HG03565 (cell line): ENCODE data around the gene EVL.
A peak's percentile ranks its signal among the peaks of the same experiment; 100 is the strongest.

Source experiments
- ATAC-seq: cut with Tn5 transposase; IDR thresholded peaks from one replicate; pipeline ENCODE4 v1.9.1; 2021; ENCODE audit warnings: mild to moderate bottlenecking, moderate library complexity; ENCODE audit not compliant: unreplicated experiment

The EVL gene

DNA sequence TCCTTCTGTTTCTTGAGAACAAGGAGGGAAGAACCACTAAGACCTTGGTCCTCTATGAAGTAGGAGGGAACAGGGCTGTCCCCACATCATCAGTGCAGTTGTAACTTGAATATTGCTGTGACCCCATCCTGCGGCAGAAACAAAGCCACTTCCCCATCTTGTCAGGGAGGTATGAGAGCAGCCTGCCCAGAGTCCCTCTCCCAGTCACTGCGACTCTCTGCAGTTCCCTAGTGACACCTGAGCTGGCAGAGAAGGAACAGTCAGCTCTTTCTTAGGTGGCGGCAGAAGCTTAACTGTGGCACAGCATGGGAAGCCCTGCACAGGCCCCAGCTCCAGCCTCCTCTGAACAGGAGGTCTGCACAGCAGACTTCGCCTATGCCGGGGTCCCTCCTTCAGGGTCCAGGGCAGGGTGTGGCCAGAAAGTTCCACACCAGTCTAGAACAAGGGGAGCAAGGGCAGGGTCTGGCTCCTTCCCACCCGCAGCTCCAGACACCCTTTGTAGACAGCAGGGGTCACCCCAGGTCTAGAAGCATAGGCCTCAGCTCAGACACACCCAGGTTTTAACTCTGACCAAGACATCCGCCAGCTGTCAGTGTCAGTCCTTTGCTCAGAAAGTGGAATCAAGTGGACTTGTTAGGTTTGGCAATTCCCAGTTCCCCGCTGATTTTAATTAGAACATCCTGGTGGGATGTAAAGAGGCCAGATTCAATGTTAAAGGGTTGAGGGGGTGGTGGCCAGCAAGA is 57.4 kb downstream of the EVL start:
- ATAC-seq: no peak

DNA sequence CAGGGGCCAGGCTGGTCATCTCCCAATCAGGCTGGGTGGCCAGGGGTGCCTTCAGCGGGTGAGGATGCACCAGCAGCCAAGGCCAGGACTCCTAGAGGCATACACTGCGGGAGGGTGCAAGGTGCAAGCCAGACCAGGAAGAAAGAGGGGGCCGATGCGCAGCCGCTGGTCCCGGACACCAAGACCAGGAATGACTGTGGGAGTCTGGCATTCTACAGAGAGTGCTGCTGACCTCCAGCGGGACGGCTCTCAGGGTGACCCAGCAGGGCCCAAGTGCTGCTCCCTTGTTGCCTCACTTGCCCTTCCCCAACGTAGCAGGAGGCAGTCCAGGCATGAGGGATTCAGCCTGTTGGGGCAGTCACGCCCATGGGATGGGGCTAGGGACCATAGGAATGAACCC is 58.4 kb downstream of the EVL start:
- ATAC-seq: no peak

DNA sequence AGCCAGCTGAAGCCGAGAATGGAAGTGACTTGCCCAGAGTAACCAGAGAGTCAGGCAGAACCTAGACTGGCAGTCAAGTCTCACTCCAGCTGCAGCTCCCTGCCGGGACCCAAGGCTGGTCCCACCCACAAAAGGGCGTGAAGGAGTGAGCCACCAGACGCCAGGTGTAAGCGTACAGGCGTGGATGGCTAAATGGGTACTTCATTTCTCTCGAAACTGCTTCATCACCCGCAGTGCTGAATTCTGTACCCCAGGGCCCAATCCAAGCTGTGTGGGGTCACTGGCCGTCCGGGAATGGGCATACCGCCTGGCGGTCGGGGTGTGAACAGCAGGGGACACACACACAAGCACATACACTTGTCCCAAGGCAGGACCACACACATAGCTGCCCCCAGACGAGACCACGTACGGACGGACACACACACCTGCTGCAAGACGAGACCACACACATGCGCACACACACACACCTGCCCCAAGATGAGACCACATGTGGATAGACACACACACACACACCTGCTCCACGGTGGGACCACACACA is 59.4 kb downstream of the EVL start:
- no peak for ATAC-seq

DNA sequence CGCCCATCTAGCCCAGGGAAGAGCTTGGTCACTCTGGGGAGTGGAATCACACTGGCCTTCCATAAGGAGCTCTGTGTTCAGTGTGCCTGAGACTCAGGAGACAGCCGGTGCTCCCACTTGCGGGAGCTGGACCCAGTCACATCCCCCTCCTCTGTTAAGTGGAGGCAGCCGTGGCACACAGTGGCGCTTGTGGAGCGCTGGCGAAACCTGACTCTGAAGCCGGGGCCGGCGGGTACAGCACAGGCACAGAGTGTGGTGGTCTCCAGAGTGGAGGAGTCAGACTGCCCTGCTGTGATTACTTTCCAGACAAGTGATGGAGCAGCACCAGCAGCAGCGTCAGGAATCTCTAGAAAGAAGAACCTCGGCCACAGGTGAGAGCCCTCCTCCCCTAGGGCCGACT is 61.2 kb downstream of the EVL start:
- no peak for ATAC-seq

DNA sequence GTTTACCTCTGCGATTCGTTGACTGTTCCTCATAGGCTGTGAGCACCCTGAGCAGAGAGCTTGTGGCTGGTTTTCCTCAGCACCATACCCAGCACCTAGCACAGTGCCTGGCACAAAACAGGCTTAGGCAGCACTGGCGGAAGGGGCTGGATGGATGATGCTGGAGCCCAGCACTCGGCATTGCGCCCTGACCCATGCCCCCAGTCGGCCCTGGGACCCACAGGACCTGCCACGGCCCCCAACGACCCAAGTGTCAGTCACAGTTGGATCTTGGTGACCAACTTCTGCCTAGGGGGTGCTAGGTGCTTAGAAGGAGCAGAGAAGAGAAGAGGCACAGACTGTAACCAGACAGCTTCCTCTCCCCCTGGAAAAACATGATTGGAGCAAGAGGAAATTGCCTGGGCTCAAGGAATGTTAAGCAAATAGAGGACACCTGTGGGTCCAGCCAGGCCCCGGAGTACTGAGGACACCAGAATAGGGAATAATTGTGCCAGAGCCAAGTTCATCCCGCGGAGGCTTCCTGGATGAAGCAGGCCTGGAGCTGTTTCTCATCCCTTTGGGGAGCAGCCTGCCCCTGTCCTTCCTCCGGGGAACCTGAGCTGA is 62.7 kb downstream of the EVL start:
- no peak for ATAC-seq

DNA sequence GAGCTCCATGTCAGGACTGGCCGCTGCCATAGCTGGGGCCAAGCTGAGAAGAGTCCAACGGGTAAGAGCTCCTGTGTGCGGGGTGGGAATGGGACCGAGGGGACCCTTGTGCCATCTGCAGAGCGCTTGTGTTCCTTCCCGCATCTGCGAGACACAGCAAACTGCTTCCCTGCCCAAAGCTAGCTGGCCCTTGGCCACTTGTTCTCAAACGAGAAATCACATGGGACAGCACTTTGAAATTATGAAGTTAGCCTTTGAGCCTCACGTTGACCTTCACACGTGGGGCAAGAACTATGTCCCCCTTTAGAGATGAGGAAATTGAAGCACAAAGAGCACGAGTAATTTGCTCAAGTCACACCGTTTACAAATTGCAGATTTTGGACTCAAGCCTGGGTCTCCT is 63.5 kb downstream of the EVL start:
- ATAC-seq: no peak

DNA sequence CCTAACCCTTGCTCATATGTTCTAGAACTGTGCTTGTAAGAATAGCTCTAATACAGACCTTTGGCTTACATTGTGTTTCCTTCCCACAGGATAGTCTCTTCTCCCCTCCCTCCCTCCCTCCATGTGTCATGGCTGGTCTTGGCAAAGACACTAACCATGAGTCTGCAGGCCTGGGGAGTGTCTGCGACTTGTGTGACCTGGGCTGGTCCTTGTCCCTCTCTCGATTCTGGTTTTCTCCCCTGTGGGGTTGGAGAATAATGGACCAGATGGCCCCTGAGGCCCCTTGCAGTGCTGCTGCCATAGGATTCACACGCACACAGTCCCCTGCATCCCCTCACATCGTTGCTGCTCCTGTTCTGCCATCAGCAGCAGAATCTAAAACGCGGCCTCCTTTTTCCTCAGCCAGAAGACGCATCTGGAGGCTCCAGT is 64.0 kb downstream of the EVL start:
- ATAC-seq: no peak

DNA sequence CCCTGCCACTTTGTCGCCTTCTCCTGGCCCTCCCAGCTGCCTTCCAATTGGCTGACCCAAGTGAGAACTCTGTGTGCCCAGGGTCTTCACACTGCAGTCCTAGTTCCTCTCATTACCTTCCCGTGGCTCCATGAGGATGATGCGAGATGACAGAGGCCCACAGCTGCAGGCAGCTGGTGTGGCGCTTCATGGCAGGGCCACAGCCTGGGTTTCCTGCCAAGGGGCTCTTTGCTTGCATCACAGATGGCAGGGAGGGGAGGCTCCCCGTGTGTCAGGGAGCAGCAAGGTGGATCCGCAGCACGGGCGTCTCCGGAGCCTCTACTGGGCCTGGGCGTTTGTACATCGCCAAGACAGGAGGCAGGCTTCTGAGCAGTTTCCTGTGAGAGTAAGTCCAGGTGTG is 65.3 kb downstream of the EVL start:
- ATAC-seq: no peak

DNA sequence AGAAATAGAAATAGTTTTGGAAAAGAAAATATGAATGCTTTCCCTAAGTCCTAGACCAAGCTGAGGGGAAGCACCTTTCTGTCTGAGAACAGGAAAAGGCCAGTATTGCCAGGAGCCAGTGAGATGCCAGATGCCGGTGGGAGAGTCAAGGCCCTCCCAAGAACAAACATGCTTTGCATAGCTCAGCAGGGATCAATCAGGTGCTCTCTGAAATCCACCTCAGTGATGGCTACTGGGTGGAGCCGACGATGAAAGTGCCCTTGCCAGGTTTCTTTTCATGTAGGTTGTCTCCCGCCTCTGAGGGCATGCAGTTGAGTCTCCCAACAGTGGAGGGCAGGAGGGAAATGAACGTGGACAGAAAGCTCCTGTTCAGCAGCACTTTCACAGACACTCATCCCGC is 66.0 kb downstream of the EVL start:
- no peak for ATAC-seq

DNA sequence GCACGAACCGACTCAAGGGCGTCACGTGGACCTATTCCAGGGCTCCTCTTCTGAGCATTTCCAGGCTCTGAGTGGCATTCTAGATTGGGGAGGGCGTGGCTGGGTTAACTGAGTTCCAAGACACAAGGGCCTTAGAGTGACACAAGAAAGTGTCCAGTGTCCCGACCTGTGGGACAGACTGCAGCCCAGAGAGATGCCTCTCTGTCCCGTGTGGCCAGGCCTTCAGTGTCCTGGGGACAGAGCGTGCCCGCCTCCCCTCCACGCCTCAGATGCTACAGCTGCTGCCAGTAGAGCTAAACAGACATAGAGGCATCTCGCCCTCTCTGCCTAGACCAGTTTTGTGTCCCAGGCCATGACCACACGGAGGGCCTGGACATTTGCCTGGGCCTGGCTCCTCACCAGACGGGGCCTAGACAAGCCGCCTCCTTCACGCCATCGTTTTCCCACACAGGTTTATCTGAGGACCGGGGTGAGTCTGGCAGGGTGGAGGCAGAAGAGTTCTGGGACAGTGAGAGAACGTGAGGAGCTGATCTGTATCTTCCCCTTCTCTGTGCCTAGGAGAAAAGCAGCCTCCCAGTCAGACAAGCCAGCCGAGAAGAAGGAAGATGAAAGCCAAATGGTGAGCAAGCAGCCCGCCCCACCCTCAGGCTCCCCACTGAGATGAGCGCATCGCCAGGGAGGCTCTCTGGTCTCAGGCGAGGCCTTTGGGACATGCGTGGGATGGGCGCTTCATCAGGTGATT is 67.1 kb downstream of the EVL start:
- no peak for ATAC-seq

DNA sequence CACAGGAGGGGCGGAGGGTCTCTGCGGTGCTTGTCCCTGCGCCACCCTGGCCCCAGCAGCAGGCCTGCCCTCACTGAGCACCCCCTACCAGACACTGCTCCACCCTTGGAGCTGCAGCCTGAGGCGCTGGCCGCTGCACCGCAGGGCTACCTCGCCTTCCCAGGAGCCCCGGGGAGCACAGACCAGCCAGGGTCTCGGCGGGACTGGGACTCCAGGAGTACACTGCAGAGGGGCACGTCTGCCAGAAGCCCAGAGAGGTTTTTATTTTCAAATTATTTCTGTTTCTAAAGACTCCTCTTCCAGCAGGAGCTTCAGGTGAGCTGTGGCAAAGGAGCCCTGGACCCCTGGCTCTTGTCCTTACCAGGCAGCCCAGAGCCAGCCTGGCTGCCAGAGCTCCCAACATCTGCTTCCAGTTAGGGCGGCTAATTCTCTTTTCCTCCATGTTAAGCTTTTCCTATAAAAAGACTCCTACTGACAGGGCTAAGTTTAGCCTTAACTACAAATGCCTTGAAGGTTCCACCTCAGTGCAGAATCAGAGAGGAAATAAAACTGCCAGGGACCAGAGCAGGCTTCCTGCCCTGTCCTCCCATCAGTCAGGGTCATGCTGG is 67.8 kb downstream of the EVL start:
- ATAC-seq: no peak

DNA sequence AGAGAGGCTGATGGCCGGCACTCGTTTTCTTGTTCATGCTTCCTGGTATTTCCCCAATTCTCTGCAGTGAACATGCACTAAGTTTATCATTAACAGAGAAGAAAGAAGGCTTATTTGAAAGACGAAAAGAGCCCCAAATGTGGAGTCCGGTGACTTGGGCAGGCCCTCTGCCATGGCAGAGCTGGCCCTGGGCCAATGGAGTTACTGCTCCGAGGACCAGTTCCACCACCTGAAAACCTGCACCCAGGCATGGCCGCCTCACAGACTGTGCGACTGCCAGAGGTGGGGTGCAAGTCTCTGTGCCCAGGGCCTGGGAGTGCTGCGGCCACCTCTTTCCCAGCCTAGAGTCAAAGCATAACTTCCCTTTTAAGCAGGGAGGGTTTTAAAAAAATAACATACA is 69.4 kb downstream of the EVL start:
- ATAC-seq: no peak

DNA sequence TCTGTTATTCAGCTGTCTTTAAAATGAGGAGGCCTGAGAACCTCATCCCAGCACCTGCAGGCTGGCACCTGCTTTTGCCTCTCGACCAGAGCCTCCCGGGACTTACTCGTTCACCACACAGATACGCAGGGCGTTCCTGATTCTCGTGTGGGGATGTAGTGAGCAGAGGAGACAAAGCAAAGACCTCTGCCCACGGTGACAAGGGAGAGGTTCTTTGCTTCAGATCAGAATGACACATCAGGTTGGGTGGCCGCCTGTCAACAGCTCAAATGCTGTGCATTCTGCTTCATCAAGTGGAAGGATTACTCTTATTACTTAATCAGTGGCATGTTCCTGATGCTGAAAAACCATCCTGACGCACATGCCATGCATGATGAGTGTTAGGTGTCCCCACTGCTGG is 69.9 kb downstream of the EVL start:
- ATAC-seq: no peak

DNA sequence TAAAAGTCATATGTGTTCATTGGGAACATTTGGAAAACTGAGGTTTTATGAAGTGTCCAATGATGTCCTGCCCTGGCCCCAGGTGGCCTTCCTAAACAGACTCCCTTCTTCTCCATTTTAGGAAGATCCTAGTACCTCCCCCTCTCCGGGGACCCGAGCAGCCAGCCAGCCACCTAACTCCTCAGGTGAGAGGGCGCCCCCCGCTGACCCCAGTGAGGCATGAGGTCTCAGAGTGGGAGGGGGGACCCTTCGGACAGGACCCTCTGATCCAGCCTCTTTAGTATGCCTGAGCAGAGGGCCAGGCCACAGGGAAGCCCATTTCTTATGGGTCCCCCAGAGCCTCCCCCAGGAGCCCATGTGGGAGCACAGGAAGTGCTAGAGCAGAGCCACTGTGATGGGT is 70.6 kb downstream of the EVL start:
- ATAC-seq: no peak

DNA sequence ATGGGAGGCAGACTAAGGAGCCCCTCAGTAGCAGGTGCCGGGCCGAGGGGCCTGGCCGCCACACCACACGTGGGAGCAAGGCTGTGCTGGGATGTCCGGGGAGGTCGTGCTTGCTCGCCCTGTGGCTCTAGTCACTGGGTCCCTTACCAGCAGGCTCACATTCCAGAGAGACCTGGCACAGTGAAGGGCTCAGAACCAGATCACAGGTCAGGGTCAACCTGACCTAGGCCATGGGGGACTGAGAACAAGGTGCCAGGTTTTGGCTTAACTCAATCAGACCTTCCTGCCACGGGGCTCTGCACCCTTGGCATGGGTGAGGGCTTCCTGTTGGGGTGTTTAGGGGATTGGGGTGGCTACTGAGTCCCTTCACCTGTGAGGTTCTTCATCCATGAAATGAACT is 72.0 kb downstream of the EVL start:
- no peak for ATAC-seq

DNA sequence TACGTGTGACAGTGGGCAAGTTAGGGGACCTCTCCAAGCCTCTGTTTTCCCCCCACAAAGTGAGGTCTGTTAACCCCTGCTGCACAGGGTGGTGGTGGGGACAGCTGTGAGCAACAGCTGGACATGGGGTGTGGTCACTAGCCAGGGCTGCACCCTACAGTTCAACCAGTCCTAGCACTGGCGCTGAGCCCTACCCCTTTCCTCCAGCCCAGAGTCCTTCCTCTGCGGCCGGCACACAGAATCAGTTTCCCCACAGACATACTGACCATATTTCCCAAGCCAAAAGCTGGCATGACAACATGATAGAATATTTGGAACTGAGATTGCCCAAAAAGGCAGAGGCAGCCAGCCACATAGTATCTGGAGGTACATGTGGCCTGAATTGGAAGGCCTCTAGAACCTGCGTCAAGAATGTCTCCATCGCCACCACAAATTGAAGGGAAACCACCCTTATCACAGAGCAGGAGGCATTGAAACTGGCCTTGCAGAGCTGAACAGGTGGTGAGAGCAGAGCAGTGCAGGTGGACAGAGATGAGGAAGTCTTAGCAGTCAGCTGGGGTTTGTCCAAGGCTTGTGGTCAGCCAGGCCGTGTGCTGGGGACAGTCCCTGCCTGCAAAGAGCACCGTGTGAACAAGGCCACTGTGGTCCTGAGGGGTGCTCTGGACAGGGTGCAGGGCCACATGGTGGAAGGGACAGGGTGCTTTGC is 73.0 kb downstream of the EVL start:
- ATAC-seq: peak; percentile 61

DNA sequence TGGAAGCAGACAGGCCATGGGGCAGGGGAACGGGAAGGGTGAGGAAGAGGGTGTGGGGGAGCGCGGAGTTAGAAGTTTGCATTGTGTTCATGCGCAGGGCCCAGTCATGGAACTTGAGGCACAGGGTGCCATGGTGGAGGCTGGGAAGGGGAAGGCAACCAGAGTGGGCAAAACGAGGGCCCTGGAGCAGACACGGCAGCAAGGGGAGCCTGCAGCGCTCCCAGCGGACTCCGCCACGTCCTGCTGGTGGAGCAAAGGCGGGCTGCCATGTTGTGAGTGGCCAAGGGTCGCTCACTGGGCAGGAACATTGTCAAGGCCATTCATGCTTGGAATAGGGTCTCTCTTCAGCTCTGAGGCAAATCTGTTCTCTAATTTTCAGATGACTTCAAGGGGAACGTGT is 73.7 kb downstream of the EVL start:
- ATAC-seq: no peak

DNA sequence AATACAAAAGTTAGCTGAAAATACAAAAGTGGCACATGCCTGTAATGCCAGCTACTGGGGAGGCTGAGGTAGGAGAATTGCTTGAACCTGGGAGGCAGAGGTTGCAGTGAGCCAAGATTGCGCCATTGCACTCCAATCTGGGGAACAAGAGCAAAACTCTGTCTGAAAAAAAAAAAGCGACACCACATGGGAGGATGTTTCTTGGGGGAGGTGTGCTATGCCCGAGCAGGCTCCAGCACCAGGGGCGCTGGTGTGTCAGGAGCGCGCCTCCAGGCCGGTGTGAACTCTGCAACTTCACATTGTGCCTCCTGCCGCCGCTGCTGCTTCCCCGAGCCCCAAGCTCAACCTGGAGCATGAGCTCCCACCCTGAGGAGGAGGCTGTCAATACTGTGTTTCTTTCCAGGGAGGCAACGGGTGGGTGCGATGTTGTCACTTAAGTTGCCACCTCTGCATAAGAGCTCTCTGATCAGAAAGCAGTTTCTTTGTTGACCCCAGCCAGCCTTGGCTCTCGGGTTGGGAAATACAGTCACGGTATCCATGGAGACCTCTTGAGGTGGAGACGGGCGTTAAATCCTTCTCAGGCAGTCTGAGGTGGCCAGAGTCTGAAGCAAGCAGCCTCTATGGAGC is 75.3 kb downstream of the EVL start:
- ATAC-seq: no peak

DNA sequence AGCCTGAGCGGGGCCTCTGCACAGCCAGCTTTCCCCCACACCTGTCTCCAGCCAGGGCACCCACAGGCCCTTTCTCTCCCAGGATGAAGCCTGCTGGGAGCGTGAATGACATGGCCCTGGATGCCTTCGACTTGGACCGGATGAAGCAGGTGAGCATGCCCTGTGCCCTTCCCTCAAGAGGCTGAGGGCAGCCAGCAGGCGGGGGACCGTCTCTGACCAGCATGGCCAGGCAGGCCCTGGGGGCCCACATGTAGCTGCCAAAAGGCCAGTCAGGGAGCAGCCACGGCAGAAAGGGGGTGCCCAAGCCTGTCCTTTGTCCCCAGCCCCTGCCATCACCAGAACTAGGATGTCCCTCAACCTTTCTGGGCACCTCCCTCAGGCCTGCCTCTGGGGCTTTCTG is 75.9 kb downstream of the EVL start:
- no peak for ATAC-seq
